ENCODE data around the gene EGFR.
A peak's percentile ranks its signal among the peaks of the same experiment; 100 is the strongest.

Gene EGFR

GRCh38 chr7:55085511-55086412, 66.9 kb downstream of the EGFR start:
- no peak for DNase-seq

DNA sequence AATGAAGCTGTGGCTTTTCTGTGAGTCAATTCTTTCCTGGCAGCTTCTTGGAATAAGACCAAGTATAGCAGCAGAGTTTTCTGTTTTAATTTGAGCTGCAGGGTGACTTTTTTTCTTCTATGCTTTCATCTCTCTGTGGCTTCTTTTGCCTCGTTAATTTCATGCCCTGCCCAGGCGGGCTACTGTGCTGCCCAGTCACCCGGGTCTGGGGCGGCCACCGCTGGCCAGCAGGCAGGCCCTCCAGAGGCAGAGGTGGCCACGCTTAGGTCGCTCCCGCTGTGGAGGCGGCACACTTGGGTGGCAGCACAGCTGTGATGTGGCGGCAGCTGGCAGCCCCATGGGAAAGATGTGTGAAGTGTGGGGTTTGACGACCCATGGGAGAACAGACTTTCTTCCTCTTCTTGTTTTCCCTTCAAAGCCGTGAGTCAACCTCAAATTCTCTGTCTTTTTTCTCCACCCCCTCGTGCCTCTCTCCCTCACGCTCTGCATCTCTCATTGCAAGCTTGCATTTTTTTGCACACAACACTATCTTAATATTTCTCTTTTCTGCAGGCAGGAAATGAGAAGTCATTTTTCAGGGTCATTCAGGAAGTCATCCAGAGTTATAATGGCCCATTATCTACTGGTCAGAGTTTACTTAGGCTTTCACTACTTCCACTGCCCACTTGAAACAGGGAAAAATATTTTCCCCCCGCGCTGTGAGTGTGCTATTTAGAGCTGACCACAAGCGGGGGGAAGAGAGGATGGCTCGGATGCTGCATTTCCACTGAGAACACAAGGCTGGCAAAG, 67.8 kb downstream of the EGFR start:
- DNase-seq = peak; percentile 11

DNA sequence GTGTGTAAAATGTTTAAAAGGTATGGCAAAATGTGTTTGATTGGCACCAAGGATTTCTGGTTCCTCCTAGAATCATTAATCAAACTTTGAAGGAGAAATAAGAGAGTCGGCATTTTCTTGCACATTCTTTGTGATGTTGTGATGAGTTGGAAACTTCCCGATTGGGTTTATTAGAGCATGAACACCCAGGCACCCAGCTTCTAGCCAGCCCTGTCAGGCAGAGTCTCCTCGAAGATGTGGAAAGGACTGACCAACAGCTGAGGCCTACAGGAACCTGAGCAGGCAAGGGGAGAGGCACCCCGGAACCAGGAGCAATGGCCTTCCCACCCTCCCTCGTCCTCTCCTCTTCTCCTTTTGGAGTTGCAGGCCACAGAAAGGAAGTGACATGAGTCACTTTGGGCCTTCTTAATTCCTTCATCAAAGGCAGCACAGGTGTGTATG, 68.7 kb downstream of the EGFR start:
- no peak for DNase-seq

DNA sequence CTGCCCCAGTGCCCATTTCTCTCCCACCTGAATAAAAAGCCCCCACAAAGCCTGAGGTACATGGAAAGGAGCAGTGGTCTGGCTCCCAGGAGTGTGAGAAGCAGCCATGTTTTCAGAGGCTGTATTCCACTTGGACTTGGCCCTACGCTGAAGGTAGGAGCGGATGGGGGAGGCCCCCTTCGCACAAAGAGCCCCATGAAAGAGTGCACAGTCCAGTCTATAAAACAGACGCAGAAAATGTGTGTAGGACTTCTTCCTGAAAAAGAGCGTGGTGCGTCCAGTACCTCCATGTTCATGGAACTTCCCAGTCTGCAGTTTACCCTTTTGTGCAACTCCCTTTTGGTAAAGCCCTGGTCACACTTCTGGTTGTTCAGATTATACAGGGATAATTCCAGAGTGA, 69.3 kb downstream of the EGFR start:
- no peak for DNase-seq

DNA sequence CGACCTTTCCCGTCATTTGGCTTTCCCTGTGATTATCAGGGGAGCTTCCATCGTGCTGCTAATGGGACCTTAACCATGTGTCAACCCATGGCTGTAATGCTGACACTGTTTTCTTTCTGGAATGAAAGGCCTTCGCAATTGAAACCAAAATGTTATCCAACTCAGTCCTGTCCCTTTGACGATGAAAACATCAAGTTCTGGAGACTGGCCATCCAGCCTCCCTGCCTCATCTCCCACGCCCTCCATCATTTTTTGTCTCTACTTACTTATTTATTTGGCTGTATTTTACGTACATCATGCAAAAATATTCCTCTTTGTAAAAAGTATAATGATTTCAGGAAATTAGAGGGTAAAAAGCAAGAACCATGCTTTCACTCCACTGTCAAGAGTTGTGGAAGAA, 69.8 kb downstream of the EGFR start:
- no peak for DNase-seq

GRCh38 chr7:55092186-55092974, 73.6 kb downstream of the EGFR start:
- DNase-seq = peak; percentile 33

GRCh38 chr7:55092975-55093373, 74.2 kb downstream of the EGFR start:
- DNase-seq = no peak

DNA sequence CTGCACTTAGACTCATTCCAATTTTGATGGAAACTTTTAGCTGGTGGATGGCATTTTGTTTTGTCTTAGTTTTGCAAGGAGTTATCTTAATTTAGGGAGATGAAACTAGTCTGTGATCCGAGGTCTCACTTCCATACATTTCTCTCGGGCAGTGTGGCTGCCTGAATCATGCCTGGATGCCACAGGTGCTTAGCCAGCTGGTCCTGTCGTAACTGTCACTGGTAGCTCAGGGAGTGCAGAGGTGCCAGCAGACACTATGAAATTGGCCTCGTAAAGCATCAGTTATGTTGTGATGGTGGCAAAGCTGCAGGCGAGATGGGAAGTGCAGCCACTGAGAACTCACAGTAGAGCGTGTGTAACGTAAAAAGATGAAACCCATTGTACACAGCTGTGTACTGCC, 74.9 kb downstream of the EGFR start:
- DNase-seq = no peak

DNA sequence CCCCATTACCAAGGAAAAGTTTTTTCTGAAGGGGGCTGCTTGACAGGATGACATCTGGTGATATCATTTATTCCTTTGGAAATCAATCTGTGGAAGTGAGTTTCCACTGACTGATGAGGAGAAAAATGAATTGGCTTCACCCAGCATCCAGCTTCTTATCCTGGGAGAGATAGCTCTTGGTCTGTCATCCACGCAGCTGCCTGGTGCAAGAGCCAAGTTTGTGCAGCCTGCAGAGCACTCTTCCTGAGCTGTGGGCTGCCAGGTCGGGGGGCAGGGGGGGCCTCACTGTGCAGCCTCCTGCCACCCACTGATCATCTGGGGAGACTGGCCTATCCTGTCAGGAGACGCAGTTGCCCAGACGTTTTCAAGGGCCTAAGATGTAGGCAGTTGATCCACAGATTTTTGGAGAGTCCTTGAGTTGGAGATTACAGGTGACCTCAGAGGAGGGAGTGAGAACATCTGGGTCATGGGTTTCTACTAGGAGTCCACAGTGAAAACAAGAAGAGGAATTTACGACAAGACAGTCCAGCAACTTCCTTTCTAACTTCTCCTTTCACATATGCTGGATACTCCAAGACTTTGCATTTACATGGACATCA, 75.4 kb downstream of the EGFR start:
- no peak for DNase-seq

DNA sequence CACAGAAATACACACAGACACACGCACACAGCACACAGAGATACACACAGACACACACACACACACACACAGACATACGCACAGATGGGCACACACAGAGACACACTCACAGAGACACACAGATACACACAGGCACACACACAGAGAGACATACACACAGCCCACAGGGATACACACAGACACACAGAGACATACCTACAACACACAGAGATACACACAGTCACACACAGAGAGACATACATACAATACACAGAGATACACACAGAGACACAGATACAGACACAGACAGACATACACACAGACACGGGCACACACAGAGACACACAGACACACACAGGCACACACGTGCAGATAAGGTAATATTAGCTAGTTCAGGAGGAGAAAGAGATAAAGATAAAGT, 76.9 kb downstream of the EGFR start:
- DNase-seq = no peak

GRCh38 chr7:55096323-55096722, 77.5 kb downstream of the EGFR start:
- DNase-seq = no peak

GRCh38 chr7:55097100-55097499, 78.3 kb downstream of the EGFR start:
- no peak for DNase-seq

GRCh38 chr7:55099066-55099820, 80.4 kb downstream of the EGFR start:
- DNase-seq = no peak

GRCh38 chr7:55099821-55100543, 81.2 kb downstream of the EGFR start:
- peak; percentile 21 for DNase-seq

DNA sequence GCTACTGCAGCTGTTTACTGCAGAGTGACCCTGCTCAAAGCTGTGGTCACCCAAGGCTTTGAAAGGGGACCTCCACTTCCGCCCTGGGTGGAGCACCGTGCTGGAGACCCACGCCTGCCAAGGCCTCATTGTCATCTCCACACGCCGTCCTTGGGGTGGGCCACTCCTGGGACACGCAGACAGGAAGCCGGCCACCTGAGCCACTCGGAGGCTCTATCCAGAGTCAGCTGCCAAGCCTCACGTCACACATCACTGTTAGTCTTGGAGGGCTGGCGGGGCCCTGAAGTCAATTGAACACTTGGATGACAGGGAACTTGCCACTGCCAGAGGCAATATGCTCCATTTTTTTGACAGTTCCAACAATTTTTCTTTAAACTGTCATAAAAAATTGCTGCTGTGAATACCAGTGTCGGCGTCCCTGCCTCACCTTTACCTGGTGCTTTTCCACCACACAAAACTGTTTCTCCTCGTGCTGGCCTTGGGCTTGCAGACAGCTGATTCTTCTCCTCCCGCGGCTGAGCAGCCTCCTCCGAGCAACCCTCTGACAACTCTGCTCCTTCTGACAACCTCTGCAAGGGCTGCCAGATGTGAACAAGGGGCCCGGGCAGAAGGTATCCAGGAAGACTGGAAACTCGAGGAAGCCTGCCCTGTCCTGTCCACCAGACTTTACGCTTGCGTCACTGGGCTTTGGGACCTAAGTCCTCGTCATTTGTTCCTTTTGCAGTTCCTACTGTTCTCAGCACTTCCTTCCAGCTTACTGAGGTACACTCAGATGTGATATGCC, 81.9 kb downstream of the EGFR start:
- no peak for DNase-seq

- no peak for DNase-seq
Observed at GRCh38 chr7:55101359-55101758, 82.5 kb downstream of the EGFR start.

DNA sequence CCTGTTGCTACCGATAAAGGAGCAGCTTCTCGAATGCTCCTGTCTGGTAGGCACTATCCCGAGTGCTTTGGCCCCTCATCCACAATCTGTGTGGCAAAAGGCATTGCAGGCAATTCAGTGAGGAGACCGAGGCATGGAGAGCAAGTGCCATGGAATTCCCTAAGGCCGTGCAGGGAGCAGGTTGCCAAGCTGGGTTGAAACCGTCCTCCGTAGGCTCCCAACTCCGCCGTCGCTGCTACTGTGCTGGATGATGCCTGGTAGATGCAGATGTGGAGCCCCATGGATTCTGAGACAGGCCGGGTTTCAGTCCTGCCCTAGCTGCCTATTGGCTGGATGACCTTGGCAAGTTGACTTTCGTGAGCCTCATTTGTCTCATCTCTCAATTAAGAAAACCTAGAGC, 85.3 kb downstream of the EGFR start:
- no peak for DNase-seq

DNA sequence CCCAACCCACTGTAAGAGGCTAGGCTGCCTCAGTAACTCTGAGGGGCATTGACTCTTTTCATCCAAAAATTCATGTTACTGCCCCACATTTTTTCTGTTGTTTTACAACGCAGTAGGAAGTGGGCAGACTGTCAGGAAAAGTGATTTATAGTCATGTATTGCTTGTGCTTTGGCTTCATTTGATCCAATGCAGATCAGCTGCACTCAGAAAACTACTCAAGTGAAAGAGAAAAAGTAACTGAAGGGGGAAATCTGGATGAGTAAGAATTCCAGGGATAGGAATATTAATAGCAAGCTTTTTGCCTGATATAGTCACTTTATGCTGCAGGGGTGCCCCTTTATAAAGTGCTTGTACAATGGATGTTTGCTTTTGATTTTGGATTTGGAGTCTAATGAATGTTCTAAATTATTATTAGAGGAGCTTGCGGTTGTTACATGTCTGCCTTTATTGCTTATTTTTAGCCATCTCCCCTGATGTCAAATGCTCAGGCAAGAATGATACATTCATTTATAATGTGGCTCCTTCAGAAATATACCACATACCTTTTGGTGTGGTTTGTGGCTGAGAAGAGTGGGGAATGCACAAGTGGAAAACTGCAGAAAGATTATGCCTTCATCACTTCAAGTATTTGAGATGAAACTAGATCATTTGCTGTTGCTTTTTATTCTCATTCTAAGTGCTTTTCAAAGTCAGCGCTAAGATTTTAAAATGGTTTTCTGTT, 86.1 kb downstream of the EGFR start:
- DNase-seq = no peak

DNA sequence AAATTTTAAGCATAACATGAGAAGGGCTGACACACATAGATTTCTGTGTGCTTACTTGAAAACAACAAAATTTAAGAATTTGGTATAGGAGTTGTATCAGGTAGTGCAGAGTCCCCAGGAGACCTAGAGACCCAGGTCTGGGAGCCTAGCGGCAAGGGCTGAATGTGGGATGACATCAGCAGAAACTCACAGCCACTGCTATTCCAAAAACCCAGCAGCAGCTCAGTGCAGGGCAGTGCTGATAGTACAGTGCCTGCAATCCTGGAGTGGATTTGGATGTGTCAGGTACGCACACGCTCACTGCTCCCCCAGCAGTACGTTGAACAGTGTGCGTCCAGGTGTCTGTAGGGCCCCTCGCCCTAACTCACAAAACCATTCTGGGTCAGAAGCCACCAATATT, 87.1 kb downstream of the EGFR start:
- no peak for DNase-seq

DNA sequence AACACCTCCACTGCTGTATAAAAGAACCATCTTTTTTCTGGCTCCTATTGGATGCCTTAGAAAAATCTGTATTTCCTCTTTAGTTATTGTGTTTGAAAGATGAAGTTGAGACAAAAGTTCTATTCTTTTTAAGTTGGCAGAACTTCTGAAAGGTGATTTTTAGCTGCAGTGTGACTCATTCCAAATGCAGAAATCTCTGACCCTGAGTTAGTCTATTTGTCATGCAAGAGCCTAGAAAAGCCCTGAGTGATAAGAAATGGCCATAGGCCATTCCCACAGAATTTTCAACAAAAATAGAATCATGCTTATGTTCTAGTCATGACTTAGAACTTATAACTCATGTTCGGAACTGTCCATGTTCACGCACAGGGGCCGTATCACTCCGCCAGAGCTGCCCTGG, 89.1 kb downstream of the EGFR start:
- DNase-seq = no peak
